Measurements from ENCODE around the gene NANP. TPM values are rescaled to one million over a fixed set of nuclear protein-coding genes. Genes with fewer than 3 reads are reported as not detected.
A peak's percentile ranks its signal among the peaks of the same experiment; 100 is the strongest.

The NANP gene
- total RNA-seq, 2 donors from 2014 or later, result 6.9 to 9.0 TPM

DNA sequence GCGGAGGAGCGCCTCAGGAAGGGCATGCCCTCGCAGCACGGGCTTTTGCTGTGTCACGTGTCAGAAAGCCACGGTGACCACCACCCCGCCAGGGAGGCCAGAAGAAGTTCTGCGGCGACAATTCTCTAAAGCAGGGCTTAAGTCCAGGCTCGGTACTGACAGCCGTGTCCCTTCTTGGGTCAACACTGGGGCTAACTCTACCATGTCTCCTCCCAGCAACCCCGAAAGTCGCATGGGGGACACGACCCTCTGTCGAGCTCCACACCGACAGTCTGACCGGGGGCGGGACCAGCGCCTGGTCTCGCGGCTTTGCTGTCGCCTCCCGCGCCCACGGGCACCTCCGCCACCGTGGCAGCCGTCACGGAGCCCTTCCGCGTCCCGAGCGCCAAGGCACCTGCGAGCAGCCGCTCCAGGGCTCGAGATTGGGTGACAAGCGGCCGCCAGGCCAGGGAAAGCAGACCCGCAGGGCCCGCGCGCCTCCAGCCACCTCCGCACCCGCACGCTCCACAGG, 534 bp downstream of the NANP start:
- Histone ChIP-seq H3K27ac (peak overlapping the region; percentile 95 to 96), H3K36me3 (no peaks in the 10 kb centered on the region), H3K27me3 (replicated peaks; ENCODE audit: insufficient read depth) (no peaks in the 10 kb centered on the region), H3K4me1 (ENCODE audit: control insufficient read depth in 1 of 2, low read depth in 2 of 2) (peaks cover 6 to 19% of the 10 kb centered on the region in 2 donors), H3K9me3 (no peaks in the 10 kb centered on the region), H3K4me3 (peak overlapping the region; percentile 98)
- TF ChIP-seq, protein P1, sequence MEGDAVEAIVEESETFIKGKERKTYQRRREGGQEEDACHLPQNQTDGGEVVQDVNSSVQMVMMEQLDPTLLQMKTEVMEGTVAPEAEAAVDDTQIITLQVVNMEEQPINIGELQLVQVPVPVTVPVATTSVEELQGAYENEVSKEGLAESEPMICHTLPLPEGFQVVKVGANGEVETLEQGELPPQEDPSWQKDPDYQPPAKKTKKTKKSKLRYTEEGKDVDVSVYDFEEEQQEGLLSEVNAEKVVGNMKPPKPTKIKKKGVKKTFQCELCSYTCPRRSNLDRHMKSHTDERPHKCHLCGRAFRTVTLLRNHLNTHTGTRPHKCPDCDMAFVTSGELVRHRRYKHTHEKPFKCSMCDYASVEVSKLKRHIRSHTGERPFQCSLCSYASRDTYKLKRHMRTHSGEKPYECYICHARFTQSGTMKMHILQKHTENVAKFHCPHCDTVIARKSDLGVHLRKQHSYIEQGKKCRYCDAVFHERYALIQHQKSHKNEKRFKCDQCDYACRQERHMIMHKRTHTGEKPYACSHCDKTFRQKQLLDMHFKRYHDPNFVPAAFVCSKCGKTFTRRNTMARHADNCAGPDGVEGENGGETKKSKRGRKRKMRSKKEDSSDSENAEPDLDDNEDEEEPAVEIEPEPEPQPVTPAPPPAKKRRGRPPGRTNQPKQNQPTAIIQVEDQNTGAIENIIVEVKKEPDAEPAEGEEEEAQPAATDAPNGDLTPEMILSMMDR (IDR thresholded peaks at IDR 0.05), result no peak
- DNase-seq (ENCODE audit: low spot score) (peak; percentile 3), ATAC-seq (ENCODE audit: insufficient number of reproducible peaks, low FRiP score, low read depth) (no peak)

DNA sequence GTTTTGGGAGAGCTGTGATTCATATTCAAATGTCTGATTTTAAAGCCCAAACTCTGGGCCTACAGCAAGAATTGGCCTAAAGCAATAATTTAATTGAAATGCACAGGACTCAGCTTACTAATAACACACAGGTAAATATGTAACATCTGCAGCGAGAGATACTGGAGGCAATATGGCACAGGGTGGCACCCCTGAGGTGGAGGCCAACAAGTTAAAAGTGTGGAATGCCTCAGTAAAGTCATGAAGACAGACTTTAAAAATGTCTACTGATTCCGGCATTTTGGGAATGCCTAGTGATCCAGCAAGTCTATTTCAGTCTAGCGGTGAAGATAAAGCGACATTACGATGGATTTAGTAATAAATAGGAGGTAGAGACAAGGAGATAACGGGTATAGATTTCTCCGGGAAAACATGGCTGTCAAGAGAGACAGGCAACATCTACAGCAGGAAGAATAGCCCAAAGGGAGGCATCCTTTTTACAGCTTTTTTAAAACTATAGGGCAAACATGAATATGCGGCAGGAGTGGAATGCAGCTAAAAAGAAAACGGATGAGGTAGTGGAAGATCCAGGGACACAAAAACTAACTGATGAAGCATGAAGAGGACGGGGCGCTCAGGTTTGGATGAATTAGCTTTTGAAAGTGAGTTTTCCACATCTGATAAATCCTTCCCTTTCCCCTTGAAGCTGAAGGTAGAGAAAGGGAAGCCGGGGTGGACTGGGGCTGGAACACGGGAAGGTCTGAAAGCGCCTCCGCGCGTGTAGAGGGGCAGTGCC, 1.2 kb downstream of the NANP start:
- DNase-seq (ENCODE audit: low spot score), result no peak
- TF ChIP-seq, protein P1 (IDR thresholded peaks at IDR 0.05), result no peak
- no peak for ATAC-seq (ENCODE audit: insufficient number of reproducible peaks, low FRiP score, low read depth)
- H3K4me3 ChIP-seq, result peak overlapping the region; percentile 98
- H3K27me3 ChIP-seq (replicated peaks; ENCODE audit: insufficient read depth), result no peaks in the 10 kb centered on the region
- no peaks in the 10 kb centered on the region for H3K36me3 ChIP-seq
- H3K9me3 ChIP-seq, result no peaks in the 10 kb centered on the region
- peaks cover 6 to 19% of the 10 kb centered on the region in 2 donors for H3K4me1 ChIP-seq (ENCODE audit: control insufficient read depth in 1 of 2, low read depth in 2 of 2)
- H3K27ac ChIP-seq, result peak overlapping the region; percentile 95 to 96

DNA sequence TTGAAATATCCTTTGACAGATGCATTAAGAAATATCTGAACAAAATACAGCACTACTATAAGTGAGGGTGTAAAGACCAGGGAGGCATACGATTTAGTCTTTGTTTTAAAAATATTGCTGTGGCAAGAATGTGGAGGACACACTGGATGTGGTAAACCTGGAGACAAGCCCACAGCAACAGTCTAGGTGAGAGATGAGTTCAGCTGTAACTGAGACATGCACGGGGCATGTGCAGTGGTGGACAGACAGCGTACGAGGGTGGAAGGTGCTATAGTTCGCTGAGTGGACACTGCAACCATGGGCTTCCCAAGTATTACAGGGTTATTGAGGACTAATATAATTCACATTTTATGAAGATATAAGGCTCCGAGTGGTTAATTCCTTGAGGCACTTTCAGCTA, 1.8 kb downstream of the NANP start:
- Histone ChIP-seq H3K27me3 (replicated peaks; ENCODE audit: insufficient read depth) (no peaks in the 10 kb centered on the region), H3K27ac (no peak overlapping the region), H3K36me3 (no peaks in the 10 kb centered on the region), H3K9me3 (no peaks in the 10 kb centered on the region), H3K4me3 (no peak overlapping the region), H3K4me1 (ENCODE audit: control insufficient read depth in 1 of 2, low read depth in 2 of 2) (peaks cover 6 to 19% of the 10 kb centered on the region in 2 donors)
- ATAC-seq (ENCODE audit: insufficient number of reproducible peaks, low FRiP score, low read depth) (no peak), DNase-seq (ENCODE audit: low spot score) (no peak)
- TF ChIP-seq, protein P1 (IDR thresholded peaks at IDR 0.05), result no peak

DNA sequence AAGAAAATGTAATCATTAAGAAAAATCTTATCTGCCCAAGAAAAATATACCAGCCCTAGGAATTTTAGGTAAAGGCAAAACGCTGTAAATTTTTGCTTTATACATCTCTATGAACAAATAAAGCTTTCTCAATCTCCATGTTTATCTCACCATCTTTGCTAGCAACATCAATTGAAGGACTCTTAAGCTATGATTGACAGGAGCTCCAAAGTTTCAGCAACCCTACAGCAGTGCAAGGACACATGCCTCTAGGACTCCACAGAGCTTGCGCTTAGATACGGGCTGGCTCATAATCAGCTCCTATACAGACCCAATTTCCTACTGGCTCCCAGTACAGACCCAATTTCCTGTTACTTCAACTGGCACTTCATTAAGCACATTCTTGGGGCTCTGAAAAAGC, 4.3 kb downstream of the NANP start:
- DNase-seq (ENCODE audit: low spot score) (no peak), ATAC-seq (ENCODE audit: insufficient number of reproducible peaks, low FRiP score, low read depth) (no peak)
- no peak overlapping the region for H3K4me3 ChIP-seq

DNA sequence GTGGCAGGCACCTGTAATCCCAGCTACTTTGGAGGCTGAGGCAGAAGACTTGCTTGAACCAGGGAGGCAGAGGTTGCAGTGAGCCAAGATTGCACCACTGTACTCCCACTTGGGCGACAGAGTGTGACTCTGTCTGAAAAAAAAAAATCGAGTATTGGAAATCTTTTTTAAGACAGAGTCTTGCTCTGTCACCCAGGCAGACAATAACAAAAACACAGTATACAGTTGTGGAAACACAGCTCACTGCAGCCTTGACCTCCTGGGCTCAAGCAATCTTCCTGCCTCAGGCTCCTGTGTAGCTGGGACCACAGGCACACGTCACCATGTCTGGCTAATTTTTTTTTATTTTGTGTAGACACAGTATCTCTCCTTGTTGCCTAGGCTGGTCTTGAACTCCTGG, 15.0 kb downstream of the NANP start:
- no peak overlapping the region for H3K4me3 ChIP-seq
- H3K36me3 ChIP-seq, result no peaks in the 10 kb centered on the region
- no peak for ATAC-seq (ENCODE audit: insufficient number of reproducible peaks, low FRiP score, low read depth)
- no peaks in the 10 kb centered on the region for H3K9me3 ChIP-seq
- TF ChIP-seq, protein P1 (IDR thresholded peaks at IDR 0.05), result no peak
- H3K4me1 ChIP-seq (ENCODE audit: control insufficient read depth in 1 of 2, low read depth in 2 of 2), result no peaks in the 10 kb centered on the region
- no peak overlapping the region for H3K27ac ChIP-seq
- no peak for DNase-seq (ENCODE audit: low spot score)
- no peaks in the 10 kb centered on the region for H3K27me3 ChIP-seq (replicated peaks; ENCODE audit: insufficient read depth)

More for the DNA sequence above, 4.3 kb downstream of the NANP start:
- Histone ChIP-seq H3K9me3 (no peaks in the 10 kb centered on the region), H3K27me3 (replicated peaks; ENCODE audit: insufficient read depth) (no peaks in the 10 kb centered on the region), H3K27ac (no peak overlapping the region), H3K4me1 (ENCODE audit: control insufficient read depth in 1 of 2, low read depth in 2 of 2) (peaks cover 3 to 13% of the 10 kb centered on the region in 2 donors), H3K36me3 (no peaks in the 10 kb centered on the region)
- TF ChIP-seq, protein P1 (IDR thresholded peaks at IDR 0.05), result no peak
